ACHN (cell line): ENCODE data around the gene FLT4.

Source experiments
- DNase-seq: peaks from one replicate; pipeline ENCODE4 v3.0.0-alpha.2; 2015
- in situ Hi-C: cut with HindIII; loops from 2 replicates; pipeline ENCODE4 v1.10.0; 2017; ENCODE audit warnings: low sequenced_read_pairs, low pct_ligation_motif_present, low pct_unique_long_range_greater_than_20kb

Gene FLT4

DNA sequence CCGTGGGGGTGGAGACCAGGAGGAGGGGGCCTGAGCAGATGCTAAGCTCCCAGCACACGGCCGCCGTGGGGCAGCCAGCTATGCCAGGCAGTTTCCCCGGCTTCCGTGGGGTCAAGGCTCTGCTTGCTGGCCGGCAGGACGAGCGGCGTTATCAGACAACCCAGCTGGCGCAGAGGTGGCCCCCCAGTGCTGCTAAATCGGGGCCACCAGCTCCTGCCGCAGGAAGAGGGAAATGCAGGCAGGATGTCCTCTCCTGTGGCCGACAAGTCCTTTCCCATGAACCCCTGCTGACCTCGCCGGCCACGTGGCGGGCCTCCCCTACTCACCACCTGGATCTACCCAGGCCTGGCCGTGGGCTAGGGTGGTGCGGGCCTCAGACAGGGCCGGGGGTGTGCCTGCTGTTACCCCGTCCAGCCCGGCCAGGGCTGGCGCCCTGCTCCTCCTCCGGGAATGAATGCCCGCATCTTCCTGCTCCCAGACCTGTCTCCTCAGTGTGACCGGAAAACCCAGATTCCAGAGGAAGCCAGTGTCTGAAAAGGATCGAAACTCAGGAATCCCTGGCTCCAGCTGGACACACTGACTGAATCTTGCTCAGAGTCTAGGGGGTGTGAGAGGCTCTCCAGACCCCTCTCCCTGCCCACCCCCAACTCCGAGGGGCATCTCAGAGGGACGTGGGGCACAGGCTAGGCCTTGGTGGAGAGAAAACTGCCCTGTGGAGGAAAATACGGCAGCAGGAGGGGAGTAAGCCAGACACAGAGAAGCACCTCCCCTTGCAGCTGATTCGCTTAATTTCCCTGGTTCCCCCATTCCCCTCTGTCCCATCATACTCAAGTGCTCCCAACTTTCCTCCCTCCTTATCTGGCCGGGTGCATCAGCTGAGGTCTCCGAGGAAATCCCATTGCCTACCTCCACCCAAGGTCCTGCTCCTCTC lies 3.9 kb downstream of the FLT4 start:
- DNase-seq = no peak
- in situ Hi-C loops = no loop called here

DNA sequence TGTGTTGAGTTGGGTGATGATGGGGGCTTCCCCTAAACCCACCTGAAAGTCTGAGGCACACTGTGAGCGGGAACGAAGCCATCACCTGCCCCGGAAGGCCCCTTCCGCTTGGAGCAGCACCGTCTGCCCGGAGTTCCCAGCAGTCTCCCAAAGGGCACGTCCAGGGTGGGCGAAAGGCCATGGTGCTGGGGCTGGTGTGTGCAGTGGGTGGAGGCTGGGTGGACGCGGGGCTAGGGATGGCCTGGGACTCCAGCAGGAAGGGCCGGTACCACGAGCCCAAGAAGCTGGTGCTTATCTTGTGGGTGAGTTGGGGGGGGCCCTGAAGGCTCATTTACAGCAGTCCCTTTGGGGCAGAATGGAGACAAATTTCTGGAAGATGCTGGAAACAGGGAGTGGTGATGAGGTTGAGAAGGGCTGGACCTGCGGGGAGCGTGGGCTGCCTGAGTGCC lies 4.6 kb downstream of the FLT4 start:
- in situ Hi-C loops = no loop called here
- no peak for DNase-seq

- in situ Hi-C loops = no loop called here
- DNase-seq = no peak
These were observed 5.1 kb downstream of the FLT4 start for GRCh38 chr5:180644129-180644824.

DNA sequence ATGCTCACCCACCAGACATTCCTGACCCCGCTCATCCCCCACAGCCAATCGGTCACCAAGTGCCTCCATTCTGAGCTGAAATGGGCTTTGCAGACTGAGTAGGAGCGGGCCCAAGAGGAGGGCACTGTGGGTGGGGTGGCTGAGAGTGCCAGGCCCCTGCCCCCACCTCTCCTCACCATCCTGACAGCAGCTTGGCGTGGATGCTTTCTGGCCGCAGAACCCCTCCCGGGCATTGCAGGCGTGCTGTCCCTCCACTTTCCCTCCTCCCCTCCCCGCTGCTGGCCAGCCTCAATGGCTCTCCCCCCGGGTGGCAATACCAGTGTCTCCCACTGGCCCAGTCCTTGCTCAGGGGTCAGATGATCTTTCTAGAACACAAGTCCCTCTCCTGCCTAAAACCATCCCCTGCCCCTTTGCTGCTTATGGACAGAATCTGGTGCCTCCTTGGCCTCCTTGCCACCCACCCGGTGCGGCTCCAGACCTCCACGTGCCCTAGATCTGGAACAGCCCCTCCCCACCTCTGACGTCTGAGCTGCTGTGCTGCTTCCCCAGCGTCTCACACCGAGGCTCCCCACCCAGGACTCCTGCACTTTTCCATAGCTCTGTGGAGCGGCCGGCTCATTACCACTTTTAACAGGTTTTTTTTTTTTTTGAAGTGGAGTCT lies 6.1 kb downstream of the FLT4 start:
- no peak for DNase-seq
- in situ Hi-C loops = no loop called here

DNA sequence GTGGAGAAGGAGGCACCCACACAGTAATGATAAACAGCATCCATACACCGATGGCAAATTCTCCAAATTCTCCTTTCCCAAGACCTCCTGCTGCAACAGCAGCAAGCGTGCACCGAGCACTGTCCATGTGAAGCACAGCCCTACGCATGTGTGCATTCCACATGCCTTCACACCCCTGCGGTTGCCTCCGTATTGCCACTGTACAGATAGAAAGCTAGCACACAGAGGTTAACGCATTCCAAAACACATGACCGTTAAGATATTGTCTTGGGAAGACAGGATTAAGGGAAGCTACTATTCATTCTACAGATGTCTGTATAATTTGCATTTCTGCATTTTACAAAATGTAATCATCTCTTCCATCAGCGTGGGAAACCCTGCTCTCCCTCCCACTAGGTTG lies 6.6 kb downstream of the FLT4 start:
- in situ Hi-C loops = no loop called here

DNA sequence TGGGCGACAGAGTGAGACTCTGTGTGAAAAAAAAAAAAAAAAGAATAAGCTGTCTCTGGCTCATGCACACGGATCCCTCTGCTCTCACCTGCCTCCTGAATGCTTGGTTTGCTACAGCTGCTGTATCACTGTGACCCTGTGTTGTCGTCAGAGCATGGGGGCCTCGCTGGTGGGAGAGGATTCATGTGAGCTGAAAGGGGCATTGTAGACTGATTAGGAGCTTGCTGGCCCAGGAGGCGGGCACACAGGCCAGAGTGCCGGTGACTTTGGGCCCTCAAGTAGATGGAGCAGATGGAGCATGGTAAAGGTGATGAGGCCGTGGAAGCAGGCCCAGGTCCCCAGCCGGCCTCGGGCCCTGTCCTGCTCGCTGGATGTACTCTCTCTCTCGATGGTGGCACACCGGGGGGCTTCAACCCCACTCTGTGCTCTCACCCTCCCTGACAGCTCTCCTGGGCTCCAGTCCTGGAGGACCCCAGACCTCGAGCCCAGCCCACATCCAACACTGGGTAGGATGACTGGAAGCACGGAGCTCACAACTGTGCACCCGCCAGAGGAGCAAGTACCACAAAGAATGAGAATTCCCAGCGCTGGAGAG lies 7.1 kb downstream of the FLT4 start:
- in situ Hi-C loops = no loop called here
- DNase-seq = no peak

More for the DNA sequence above, 6.6 kb downstream of the FLT4 start:
- DNase-seq = no peak

DNA sequence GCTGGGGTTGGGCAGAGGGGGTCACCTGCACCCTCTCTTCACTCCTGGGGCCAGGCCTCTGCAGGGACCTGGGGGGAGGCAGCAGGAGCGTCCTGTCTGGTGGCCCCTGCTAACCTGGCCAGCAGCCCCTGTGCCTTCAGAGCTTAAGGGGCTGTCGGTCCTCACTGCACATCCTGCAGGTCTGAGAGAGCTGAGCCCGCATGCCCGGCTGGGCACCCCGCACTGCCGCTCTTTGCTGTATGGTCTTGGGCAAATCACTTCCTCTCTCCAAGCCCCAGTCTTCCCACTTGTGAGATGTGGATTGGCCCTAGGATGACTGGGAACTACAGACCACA lies 7.9 kb downstream of the FLT4 start:
- DNase-seq = no peak
- in situ Hi-C loops = no loop called here

GRCh38 chr5:180640861-180641565 lies 8.4 kb downstream of the FLT4 start:
- no peak for DNase-seq
- in situ Hi-C loops = no loop called here

DNA sequence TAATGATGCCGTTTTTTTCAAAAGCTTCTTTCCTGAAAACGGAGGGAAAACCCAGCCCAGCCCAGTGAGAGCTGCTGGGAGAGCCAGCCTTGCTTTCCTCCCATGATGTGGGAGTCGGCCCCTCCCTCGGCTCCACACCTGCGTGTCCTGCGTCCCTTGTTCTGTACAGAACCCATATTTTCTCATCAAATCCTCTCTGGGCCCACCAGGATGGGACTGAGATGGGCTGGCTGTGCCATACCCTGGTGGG lies 8.9 kb downstream of the FLT4 start:
- no peak for DNase-seq
- in situ Hi-C loops = no loop called here

DNA sequence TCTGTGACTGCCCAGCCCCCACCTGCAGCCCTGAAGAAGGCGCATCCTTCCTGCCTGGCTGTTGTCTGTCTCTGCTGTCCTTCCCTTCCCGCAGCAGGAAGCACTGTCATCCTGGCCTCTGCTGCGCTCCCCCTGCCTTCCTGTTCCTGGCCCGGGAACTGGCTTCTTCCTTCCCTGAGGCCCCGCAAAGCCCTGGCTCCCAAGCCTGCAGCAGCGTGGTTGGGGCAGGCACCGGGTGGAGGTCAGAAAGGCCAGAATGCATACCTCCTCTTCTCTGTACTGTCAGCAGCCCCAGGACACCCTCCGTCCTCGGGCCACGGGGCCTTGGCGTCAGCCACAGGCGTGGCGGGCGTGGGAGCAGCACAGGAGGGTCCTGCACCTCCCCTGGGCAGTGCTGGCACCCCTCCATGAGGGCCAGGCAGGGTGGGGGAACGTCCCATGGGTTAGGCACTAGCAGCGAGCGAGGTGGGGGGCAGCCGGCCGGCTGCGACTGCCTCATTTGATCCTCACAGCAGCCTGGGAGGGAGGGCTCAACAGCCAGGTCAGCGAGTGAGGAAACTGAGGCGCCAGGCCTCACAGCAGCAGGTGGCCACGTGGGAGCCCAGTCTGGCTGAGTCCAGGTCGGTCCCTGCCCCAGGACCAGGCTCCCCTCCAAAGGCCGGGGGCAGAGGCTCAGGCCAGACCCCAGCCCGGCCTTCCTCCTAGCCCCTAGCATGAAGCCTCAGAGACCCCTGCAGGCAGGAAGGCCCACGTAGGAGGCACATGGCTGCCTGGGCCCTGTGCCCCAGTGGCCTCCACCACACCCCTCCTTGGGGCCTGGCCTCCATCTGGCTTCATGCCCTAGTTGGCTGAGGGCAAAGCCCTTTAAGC lies 9.4 kb downstream of the FLT4 start:
- in situ Hi-C loops = no loop called here
- no peak for DNase-seq

- DNase-seq = no peak
- in situ Hi-C loops = no loop called here
These were observed 10.1 kb downstream of the FLT4 start for GRCh38 chr5:180639287-180639686.

DNA sequence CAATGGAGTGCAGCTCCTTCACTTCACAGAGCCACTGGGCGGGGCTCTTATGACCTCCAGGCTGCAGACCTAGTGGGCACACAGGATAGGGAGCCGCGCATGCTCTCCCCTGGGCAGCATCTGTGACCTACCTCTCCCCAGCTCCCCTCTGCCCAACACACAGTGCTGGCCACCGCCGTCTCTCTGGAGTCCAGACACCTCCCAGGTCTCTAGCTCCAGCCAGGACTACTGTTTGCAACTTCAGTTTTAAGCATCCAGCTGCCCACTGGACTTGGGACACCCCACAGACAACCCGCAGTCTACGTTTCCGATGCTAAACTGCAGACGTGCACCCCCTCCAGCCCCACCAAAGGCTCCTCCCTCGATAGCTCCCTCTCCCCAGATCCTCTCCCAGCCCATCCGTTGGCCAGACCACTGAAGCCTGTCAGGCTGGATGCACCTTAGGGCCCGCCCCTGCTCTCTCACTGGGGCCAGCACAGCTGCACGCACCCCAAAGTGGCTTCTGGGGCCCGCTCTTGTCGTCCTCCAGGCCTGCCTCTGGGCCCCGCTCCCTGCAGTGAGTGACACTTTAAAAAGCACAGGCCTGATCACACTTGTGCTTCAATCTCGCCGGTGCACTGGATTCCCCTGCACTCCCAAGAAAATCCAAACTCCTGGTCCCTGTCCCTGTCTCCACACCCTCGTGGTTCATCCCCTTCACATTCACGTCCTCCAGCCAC lies 11.3 kb downstream of the FLT4 start:
- in situ Hi-C loops = no loop called here
- no peak for DNase-seq

DNA sequence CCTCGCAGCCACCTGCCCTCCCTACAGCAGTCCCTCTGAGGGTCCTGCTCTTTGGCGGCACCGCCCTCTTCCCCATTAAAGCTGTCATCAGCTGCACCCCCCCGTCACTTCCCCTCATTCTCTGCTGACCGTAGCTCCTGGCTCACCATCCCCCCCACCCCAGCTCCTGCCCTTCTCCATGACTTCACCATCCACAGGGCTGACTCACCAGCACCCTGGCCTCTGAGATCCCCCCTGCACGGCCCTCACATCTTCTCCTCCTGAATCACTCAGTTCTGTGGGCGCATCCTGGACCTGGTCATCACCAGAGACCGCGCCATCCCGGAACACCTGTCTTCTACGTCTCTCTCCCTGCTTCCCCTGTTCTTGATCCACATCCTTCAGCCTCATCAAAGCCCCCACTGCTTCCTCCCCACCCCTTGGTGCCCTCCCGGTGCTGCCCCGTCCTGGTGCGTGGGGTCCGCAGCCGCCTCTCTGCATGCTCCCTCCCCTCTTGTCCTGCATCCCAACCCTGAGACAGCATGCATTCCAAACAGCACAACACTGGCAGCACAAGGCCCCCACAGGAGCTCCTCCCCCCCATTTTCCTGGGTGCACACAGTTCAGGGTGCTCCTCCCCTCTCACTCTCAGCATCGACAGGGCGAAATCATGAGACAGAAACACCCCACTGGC lies 12.9 kb downstream of the FLT4 start:
- in situ Hi-C loops = no loop called here
- peak; percentile 71 for DNase-seq

DNA sequence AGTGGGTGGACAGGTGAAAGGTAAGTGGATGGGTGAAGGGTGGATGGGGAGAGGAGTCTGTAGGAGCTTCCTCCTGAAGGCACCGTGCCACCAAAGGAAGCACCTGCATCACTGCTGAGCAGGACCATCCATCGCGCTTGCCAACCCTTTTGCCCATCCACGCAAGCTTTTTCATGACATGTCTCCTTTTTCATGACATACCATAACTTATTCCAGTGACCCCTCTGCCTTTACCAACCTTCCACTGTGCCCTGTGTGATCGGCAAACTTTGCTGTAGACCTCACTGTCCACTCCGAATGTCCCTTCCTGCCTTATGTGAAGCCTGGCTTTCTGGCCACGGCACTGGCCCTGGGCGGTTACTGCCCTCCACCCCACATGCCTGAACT lies 13.4 kb downstream of the FLT4 start:
- no peak for DNase-seq
- in situ Hi-C loops = no loop called here

DNA sequence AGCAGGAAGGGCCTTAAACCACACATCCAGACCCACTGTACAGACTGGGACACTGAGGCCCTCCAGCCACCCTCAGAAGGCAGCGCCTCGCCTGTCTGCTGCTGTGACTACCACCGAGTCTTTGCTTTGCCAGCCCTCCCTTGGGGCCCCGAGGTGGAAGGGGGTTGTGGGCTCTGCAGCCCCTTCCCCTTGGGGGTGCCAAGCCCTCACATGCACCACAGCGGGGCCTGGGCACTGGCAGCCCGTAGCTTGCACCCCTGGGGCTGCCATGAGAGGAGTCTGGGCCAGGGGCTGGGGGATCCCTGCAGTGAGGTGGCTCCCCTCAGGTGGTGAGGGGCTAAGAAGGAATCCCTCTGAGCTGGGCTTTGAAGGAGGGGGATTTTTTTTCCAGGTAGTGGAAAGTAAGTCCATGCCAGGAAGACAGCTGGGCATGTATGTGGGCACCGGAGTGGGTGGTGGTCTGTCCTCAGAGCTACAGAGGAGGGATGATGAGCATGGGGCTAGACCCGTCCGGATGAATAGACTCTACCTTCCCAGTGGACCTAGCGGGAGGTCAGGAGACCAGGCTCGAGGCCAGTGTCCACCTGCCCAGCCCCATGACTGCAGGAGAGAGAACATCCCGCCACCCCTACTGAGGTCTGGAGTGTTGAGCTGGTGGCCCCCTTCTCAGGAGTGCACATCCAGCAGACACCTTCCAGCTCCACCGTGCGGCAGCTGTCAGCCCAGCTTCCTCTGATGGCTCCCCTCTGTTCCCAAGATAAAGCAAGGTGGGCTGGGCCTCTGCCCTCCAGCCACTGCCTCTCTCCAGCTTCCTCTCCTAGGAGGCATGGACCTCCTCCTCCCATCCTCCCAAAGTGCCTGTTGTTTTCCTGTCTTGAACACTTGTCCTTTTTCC lies 15.9 kb downstream of the FLT4 start:
- DNase-seq = no peak
- in situ Hi-C loops = no loop called here

DNA sequence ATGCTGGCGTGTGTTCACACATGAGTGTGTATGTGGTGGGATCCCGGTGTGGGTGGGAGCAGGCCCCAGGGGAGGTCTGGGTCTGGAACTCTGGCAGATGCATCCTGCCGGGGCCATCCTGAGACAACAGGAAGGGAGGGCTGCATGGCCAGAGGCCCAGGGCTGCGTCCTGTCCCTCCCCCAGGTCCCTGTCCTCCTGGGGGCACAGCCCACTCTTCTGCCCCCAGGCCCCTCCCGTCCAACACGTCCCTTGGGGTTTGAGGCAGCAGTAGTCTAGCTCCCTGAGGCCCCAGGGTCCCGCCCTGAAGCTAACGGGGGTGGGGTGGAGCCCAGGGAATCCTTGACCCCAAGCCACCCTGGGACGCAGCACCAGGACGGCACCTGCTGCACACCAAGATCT lies 16.6 kb downstream of the FLT4 start:
- in situ Hi-C loops = no loop called here
- no peak for DNase-seq
